Measurements from ENCODE around the gene PPFIA4.

Gene PPFIA4

DNA sequence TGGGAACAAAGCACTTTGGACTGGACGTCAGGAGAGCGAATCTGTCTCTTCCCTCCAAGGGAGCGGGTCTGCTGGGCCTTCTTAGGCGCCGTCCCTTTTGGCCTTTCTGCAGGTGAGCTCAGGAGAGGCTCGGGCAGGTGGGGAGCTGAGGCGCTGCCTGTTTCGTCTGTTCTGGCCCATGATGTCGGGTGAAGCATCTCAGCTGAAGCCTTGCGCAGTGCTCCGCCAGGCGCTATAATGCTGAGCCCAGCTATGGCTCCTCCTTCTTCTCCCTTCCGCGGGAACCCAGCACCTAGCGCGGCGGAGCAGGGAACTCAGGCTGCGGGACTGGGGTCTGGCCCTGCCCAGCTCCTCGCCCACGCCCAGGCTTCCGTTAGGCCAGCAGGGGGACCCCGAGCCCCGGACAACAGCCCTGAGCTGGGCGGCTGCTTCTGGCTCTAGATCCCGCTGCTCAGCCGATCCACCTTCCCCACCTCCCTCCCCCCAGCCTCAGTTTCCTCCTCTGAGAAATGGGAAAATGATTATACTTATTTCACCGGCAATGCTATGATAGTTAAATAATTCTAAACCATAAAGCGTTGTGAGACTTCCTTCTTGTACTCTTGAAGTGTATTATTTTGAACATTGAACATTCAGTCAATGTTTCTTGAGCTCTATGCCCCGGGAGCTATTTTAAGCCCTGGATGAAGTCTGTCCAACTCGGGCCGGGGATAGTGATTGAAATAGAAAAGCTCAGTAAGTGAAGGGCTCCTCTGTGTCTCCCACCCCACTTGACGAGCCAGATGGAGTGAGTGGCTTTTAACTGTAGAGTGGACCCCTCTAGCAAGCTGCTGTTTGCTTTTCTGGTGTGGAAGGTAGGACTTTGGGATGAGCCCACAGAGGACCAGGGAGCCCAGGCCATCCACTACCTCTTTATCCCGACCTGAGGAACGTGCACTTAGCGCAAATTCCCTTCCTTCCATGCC is 91.6 kb downstream of the PPFIA4 start:
- TF ChIP-seq, protein P1, sequence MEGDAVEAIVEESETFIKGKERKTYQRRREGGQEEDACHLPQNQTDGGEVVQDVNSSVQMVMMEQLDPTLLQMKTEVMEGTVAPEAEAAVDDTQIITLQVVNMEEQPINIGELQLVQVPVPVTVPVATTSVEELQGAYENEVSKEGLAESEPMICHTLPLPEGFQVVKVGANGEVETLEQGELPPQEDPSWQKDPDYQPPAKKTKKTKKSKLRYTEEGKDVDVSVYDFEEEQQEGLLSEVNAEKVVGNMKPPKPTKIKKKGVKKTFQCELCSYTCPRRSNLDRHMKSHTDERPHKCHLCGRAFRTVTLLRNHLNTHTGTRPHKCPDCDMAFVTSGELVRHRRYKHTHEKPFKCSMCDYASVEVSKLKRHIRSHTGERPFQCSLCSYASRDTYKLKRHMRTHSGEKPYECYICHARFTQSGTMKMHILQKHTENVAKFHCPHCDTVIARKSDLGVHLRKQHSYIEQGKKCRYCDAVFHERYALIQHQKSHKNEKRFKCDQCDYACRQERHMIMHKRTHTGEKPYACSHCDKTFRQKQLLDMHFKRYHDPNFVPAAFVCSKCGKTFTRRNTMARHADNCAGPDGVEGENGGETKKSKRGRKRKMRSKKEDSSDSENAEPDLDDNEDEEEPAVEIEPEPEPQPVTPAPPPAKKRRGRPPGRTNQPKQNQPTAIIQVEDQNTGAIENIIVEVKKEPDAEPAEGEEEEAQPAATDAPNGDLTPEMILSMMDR (IDR thresholded peaks at IDR 0.05; ENCODE audit: low read depth, low read length): peak; percentile 86
- DNase-seq (ENCODE audit: low read depth in 2 of 2): peak; percentile 56 to 81
- no peak overlapping the region for H3K4me3 ChIP-seq (replicated peaks in 1 of 2; ENCODE audit: low read depth in 2 of 2, low read length in 2 of 2)

DNA sequence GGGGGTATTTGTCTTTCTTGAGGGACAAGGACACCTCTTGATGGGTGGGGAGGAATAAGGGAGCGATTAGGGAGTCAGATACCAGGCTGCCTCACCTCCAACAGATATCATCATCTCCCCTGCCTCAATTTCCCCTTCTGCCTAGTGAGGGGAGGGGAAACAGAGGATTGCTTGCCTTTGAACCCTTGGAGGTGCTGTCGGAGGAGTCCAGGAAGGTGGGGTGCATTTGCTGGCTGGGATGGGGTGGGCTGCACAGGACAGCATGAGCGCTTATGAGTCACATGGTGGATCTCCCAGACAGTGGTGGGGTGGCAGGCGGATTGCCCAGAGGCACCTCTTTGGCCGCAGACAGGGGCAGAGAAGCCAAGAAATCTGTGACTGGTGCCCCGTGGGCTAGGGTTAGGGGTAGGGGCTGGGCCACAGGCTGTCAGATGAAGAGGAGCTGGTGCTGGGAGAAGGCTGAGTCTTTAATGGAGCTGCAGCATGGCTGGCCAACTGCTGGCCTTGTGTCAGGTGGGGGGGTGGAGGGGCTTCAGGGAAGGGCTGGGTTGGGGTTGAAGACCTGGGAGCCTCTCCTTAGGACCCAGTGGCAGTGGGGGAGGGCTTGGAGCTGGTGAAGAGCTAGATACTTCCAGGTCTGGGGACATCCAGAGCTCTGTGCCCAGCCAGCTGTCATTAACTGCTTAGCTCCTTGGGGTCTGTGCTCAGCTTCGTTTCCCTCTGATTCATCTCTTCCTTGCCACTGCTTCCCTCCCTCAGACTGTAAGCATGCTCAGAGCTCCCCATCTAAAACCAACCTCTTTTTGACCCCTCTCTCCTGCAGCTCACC is 94.2 kb downstream of the PPFIA4 start:
- H3K4me3 ChIP-seq (replicated peaks in 1 of 2; ENCODE audit: low read depth in 2 of 2, low read length in 2 of 2): no peak overlapping the region
- no peak for DNase-seq (ENCODE audit: low read depth in 2 of 2)
- TF ChIP-seq, protein P1 (IDR thresholded peaks at IDR 0.05; ENCODE audit: low read depth, low read length): no peak

DNA sequence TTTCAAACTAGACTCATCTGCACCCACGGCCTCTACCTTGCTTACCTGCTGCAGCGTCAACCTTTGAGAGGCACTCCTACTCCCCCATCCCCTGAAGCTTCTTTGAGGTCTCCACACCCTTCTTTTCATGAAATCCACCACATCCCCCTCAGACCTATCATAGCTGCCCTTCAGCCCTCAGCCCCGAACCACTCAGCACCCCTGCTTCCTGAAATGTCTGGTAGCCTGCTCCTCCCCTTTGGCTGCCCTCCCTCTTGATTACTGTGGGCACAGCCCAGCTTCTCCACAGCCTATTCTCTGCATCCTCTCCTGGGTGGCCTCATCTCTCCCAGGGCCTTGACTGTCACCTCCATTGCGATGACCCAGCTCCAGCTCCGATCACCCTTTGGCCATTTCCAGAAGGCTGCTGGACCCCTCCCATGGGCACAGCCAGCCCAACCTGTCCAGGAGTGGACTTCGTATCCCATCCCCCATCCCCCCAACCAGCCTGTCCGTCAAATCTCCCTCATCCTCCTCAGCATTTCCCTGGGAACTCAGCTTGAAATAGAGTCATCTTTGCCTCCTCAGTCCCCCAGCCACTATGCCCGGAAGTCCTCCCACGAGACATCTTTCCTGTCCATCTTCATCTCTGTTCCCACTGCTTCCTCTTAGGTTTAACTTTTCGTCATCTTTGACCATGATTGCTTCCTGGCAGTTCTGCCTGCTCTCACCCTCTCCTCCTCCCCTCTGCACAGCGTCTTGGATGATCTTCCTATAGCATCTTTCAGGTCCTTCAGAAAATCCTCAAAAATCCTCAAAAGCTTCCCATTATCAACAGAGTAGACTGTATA is 95.1 kb downstream of the PPFIA4 start:
- no peak for DNase-seq (ENCODE audit: low read depth in 2 of 2)
- TF ChIP-seq, protein P1 (IDR thresholded peaks at IDR 0.05; ENCODE audit: low read depth, low read length): no peak
- no peak overlapping the region for H3K4me3 ChIP-seq (replicated peaks in 1 of 2; ENCODE audit: low read depth in 2 of 2, low read length in 2 of 2)

DNA sequence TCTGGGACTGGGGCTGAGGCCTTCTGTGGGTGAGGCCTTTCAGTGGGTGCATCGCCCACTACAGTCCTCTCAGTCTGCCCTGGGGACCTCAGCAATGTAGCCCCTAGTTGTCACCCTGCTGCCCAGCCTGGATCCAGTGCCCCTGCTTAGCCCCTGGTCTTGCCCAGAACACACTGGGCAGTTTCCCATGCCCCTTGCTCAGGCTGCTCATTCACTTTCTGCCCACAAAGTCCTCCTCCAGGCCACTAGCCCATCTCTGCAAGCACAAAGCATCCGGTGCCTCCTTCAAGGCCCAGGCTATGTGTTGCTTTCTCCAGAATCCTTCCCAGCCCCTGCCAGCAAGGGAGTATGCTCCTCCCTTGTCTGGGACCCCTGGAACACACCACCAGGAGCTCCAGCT is 95.9 kb downstream of the PPFIA4 start:
- H3K4me3 ChIP-seq (replicated peaks in 1 of 2; ENCODE audit: low read depth in 2 of 2, low read length in 2 of 2): no peak overlapping the region
- TF ChIP-seq, protein P1 (IDR thresholded peaks at IDR 0.05; ENCODE audit: low read depth, low read length): no peak
- DNase-seq (ENCODE audit: low read depth in 2 of 2): no peak

DNA sequence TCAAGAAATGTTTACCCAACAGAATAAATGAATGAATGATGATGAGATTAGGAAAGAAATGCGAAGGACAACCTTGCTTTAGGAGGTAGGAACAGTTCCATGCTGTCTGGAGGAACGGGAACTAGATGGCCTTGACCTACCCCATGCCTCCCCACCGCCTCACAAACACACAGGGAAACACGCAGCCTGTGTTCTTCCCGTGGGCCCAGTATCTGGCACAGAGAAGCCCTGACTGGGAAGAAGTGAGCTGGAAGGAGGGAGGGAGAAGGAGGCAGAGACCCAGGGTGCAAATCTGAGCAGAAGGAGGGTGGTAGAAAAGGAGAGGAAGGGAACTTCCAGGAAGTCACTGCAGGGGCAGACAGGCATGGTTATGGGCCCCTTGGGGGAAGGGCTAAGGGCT is 97.7 kb downstream of the PPFIA4 start:
- DNase-seq (ENCODE audit: low read depth in 2 of 2): no peak
- TF ChIP-seq, protein P1 (IDR thresholded peaks at IDR 0.05; ENCODE audit: low read depth, low read length): no peak
- no peak overlapping the region for H3K4me3 ChIP-seq (replicated peaks in 1 of 2; ENCODE audit: low read depth in 2 of 2, low read length in 2 of 2)

Measured in cardiac fibroblast (primary cell).